Measurements from ENCODE around the gene DMWD.
A peak's percentile ranks its signal among the peaks of the same experiment; 100 is the strongest.

DMWD gene

GRCh38 chr19:45792470-45793177, at the start of gene DMWD:
TSS of gene DMWD (minus strand) at chr19:45792845. CDS start at chr19:45792756, 89 bp downstream.
- DNase-seq = peak; percentile 100

DNA sequence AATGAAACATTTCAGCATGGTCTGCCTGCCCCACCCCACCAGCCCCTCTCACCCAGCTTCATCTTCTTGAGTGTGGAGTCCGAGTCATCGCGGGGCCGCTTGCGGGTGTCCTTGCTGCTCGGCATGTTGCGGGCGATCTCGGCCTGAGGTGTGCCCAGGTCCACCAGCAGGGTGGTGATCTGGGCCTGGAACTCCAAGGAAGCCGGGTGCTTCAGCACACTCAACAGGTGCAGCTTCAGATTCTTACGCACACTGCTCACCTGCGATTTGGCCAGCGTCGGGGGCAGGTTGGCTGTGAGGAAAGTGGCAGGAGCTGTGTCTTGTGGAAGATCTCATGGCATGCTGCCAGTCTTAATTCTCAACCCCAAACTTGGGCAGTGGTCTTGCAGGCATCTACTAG, 49.6 kb upstream of the DMWD start:
- no peak for DNase-seq

DNA sequence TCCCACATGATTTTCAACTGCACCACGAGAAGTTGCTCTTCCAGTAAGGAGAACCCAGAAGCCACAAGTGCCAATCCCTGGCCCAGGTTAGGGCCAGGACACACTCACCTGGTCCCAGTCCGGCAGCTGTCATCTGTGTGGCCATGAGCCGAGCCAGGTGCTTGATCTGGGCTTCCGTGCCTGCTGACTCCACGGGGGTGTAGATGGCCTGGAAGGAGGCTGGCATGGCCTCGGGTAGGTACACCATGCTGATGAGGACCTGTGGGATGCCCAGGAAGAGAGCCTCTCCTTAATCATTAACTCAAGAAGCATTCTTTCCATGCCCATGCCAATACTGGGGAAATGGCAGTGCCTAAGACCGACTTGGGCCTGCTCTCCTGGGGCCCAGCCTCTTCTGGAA, 42.3 kb upstream of the DMWD start:
- no peak for DNase-seq

GRCh38 chr19:45828945-45829344, 36.3 kb upstream of the DMWD start:
- DNase-seq = no peak

DNA sequence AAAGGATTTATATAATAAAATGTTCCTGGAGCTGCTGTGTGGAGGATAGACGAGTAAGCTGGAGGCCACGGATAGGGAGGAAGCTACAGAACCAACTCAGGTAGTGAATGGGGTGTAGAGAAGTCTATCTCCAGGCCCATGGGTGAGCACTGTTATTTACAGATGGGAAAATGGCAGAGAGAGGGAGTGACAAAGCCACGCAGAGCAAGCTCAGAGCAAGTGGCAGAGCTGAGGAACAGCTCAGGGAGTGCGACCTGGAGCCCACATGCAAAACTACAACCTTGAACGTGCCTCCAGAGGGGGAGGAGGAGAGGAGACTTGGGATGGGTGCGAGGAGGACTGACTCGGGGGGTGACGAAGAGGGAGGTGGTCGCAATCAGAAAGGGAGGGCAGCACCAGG, 35.9 kb upstream of the DMWD start:
- no peak for DNase-seq

GRCh38 chr19:45827459-45828093, 34.9 kb upstream of the DMWD start:
- no peak for DNase-seq

- DNase-seq = no peak
Measured at GRCh38 chr19:45826934-45827333, 34.3 kb upstream of the DMWD start.

DNA sequence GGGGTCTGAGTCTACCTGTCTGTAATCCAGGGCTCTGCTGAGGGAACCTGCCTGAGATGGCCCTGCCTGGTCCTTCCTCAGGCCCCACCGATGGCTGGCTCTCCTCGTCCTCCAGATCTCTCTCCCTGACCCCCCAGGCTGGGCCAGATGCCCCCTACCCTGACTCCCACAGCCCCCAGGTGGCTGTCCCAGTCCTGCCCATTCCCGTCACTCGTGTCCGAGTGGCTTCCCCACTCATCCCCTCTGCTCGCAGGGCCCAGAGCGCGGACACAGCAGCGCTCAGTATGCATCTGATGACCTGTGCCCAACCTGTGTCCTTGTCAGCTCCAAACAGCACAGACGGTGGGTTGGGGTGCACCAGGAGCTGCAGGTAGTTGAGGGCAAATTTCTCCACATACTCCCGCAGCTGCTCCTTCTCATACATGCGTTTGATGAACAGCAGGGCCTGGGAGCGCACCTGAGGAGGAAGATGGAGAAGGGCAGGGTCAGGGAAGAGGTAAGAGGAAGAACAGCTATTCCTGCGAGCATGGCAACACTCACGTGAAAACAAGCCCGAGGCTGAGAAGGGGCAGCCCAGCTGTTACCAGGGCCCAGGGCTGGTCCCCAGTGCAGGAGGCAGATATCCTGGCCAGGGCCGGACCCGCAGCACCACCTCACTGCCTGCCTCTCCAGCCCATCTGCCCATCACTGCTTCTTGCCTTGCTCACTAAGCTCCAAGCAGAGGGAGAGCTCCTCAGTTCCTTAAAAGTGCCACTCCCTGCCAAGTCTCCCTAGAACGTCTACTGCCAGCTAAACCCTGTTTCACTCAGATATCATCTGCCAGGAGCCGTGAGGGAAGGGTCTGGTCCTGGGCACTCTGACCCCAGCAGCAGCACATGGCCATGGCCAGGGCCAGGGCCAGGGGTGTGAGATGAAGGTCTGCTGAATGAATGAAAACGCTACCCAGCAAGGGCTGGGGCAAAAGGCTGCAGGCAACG, 33.6 kb upstream of the DMWD start:
- DNase-seq = no peak

DNA sequence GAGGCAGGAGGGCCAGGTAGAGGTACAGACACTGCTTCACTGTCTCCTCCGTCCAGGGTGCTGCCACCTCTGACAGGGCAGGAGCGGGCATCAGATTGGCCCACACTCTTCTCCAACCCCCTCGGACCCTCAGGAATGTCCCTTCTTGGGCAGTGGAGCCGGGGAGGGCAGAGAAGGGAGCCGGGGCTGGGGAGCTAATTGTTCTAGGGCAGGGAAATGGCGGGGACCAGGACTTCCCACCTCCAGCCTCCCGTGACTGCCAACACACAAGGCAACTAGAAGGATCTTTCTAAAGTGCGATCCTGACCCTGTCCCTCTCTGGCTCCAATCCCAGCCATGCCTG, 32.6 kb upstream of the DMWD start:
- DNase-seq = no peak

DNA sequence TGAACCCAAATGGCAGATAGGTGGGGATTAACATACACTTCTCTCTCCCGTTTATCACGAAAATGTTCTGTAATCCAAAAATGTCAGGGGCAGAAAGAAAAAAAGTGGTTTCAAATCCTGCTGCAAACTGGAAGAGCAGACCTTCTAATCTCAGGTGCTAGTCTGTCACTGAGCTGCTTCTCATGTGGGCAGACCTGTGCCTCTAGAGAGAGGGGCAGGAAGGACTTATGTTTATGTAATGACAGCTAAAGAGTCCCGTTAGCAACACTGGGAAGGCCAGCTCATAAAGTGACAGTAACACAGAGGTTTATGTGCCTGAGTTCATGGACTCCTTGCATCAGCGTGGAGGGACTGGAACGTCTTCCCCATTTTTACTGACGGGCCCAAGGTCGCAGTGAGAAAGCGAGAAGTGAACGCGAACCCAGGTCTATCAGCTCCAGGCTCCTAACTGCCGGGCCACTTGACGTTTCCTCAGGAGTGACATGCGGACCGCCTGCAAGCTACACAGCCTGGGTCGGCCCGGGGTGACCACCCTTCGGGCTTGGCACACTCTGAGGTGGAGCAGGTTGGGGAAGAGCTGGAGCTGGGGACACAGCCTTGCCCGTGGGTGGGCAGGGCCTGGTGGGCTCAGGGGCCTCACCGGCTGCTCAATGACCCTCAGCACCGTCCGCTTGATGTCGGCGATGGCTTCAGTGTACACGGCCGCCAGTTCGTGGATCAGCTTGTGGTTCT, 32.1 kb upstream of the DMWD start:
- no peak for DNase-seq

DNA sequence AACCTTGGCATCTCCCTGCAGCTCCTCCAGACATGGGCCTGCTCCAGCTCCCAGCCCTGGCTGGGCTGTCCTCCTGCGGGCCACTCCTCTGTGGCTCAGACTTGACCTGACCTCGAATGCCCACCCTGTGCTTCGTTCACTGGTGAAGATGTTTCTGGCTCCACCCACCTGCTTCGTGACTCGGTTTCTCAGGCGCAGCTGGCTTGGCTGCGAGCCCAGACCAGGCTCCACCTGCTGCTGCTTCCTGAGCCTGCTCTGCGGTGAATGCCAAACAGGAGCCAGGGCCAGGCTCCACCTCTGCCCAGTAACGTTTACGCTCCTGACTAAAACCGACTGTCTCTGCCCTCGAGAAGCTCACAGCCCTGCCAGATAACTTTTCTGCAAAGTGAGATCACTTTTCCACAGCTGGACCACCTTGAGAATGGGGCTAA, 31.4 kb upstream of the DMWD start:
- DNase-seq = no peak

DNA sequence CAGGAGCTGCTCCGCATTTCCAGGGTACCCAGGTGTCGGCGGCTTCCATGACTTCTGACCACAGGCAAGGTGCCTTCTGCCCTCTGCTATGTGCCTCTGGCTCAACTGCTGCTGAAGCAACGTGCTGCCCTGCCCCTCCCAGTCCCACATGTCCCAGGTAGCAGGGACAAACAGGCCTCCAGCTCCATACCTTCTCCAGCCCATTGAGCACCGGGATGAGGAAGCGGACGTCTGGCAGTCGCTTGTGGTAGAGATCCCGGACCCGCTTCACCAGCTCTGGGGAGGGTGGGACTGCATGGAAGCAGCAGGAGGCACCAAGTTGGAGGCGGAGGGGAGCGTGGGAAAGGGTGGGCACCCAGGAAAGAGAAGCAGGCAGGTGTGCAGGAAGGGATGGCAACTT, 30.5 kb upstream of the DMWD start:
- DNase-seq = no peak

DNA sequence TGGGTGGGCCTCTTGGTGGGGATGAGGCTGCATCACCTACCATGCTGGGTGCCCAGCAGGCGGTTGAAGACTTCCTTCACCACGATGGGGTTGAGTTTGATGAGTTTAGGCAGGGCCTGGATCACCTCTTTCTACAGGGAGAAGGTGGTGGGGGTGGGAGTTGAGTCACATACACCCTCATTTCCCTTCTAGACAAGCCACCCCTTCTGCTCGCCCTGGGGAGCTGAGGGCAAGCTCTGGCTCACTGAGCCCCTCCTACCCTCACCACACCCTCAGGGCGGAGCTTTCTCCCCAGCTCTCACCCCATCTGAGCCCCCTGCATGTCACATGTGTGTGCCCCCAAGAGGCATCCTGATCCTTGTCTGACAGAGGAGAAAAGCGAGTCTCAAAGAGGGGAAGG, 30.1 kb upstream of the DMWD start:
- DNase-seq = no peak

- DNase-seq = no peak
Measured at GRCh38 chr19:45821570-45821969, 28.9 kb upstream of the DMWD start.

DNA sequence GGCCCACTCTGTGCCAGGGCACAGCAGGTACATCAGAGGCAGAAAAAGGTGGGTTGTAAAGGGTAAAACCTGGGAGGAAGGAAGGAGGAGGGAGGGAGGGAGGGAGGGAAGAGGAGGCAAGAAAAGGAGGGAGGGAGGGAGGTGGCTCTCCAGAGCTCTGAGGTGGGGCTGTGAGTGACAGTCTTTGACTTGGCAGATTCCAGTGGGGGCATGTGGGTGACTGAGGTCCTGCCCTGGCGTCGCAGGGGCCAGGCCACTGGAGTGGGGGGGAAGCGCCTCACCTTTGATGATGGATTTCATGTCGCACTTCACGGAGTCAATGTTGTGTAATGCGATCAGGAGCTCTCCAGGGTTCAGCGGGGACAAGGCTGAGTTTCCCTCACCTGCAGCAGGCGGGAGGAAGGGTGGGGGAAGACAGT, 28.5 kb upstream of the DMWD start:
- DNase-seq = no peak

- no peak for DNase-seq
Measured at GRCh38 chr19:45820413-45821102, 27.9 kb upstream of the DMWD start.

DNA sequence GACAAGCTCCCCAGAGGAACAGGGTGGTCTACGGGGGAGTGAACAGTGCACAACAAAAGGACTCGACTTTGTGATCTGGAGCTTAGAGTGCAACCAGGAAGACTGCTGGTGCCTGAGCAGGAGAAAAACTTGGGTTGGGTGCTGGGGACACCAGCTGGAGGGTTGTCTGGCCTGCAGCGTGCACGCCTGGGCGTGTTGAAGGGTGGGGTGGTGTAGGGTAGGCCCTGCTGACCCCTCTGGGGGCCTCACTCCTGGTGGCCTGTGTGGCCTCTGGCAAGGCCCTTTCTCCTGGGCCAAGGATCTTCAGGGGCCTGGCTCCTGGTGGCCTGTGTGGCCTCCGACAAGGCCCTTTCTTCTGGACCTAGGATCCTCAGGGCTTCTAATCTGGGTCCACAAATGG, 27.1 kb upstream of the DMWD start:
- no peak for DNase-seq

- no peak for DNase-seq
Measured at GRCh38 chr19:45817725-45818301, 25.2 kb upstream of the DMWD start.

DNA sequence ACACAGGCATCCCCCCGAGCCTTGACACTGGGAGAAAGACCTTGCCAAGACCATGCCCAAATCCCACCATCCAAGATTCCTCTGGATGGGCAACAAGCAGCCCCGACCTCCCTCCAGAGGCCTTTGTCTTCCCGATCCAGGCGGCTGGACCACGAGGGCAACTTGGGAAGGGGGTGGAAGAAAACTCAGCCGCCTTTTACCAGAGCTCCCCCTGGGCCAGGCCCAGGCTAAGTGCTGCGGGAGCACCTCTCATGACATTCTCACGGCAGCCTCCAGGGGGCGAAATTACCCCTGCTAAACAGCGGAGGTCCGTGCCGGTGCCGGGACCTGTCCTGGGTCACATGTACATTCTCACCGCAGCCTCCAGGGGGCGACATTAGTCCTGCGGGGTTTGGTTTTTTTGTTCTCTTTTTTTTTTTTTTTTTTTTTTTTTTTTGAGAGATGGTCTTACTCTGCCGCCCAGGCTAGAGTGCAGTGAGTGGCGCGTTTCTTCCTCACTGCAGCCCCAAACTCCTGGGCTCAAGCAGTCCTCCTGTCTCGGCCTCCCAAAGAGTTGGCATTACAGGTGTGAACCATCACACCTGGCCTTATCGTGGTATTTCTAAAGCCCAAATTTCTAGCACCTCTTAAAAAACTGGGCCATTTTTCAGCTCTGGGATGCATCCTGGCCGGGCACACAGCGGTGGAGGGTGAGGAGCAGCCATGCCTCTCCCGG, 24.5 kb upstream of the DMWD start:
- peak; percentile 98 to 99 for DNase-seq

DNA sequence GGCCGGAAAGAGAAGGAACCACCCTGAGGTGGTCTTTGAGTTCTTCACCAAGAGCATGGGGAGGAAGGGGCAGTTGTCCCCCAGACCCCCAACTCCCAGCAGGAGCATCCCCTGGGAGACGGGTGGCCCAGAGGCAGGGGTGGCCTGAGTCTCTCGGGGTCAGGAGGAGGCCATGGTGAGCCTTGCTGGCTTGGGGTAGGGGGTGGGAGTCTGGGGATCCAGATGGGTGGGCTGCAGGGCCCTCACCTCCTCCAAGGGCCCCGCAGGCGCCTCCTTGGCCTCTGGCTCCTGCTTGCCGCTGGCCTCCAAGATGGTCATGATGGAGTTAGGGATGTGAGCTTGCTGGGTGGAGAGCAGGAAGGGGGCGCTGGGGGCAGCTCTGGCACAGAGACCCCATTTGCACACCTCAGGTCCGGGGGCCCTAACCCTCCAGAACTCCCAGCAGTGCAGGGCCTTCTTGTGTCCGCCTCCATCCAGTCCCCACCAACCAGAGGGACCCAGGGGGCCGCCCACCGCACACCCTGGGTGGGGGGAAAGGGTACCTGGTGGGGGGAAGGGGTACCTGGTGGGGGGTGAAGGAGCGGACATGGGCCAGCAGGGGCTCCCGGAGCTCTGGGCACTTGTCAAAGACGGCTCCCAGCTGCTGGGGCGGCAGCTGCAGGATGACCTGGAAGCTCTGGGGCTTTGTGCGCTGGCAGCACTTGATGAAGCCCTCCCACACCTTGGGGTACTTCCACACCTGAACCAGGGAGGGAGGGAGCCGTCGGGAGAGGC, 23.8 kb upstream of the DMWD start:
- no peak for DNase-seq
